Keratinocyte (primary cell): ENCODE data around the gene ZFP90. TPM values are rescaled to one million over a fixed set of nuclear protein-coding genes. Genes with fewer than 3 reads are reported as not detected.

Experiments
- DNase-seq: peaks from one replicate; pipeline ENCODE4 v3.0.0-alpha.2; 2011; ENCODE audit warnings: low read depth, missing footprints, low spot score
- FAIRE-seq: peaks from 2 replicates; lab custom pipeline; 2011; peaks lifted over from hg19 to GRCh38; lab: Jason Lieb, UNC
- H2AFZ ChIP-seq: 2 replicates; pipeline ENCODE4 v1.6.0; 2012; ENCODE audit warnings: low read length, control low read depth, inconsistent platforms; ENCODE audit not compliant: control insufficient read depth
- H3K27ac ChIP-seq: 2 replicates; pipeline ENCODE4 v1.5.1; 2011; ENCODE audit warnings: low read length; ENCODE audit not compliant: control insufficient read depth, insufficient read depth
- H3K27me3 ChIP-seq: 3 replicates; pipeline ENCODE4 v1.6.0; 2011; ENCODE audit warnings: low read length; ENCODE audit not compliant: control insufficient read depth, insufficient read depth; ENCODE audit errors: extremely low read depth
- H3K36me3 ChIP-seq, 2 experiments: 2 replicates in 1 of 2; 3 replicates in 1 of 2; pipeline ENCODE4 v1.5.1; 2011; ENCODE audit warnings: low read length in 2 of 2, mild to moderate bottlenecking in 1 of 2; ENCODE audit not compliant: control insufficient read depth in 2 of 2, insufficient read depth in 2 of 2; ENCODE audit errors: extremely low read depth in 1 of 2
- H3K4me1 ChIP-seq: 3 replicates; pipeline ENCODE4 v1.5.1; 2011; ENCODE audit warnings: low read length; ENCODE audit not compliant: control insufficient read depth, insufficient read depth; ENCODE audit errors: extremely low read depth
- H3K4me2 ChIP-seq: 3 replicates; pipeline ENCODE4 v1.6.0; 2011; ENCODE audit warnings: low read depth, low read length; ENCODE audit not compliant: control insufficient read depth, insufficient read depth; ENCODE audit errors: extremely low read depth
- H3K4me3 ChIP-seq, 3 experiments: fragments of 200-600 bp in 1 of 3; sonication (generic) in 1 of 3; 2 replicates in 2 of 3; 3 replicates in 1 of 3; pipeline ENCODE4 v1.5.1; 2011 to 2016; ENCODE audit warnings: low read length in 3 of 3, mild to moderate bottlenecking in 3 of 3, control low read depth in 2 of 3, inconsistent platforms in 1 of 3, low read depth in 1 of 3, mixed read lengths in 1 of 3, mixed run types in 1 of 3, moderate library complexity in 1 of 3; ENCODE audit not compliant: control insufficient read depth in 2 of 3, insufficient read depth in 2 of 3; ENCODE audit errors: extremely low read depth in 1 of 3
- H3K79me2 ChIP-seq: 2 replicates; pipeline ENCODE4 v1.6.0; 2012; ENCODE audit warnings: low read length; ENCODE audit not compliant: control insufficient read depth, insufficient read depth
- H3K9ac ChIP-seq: 3 replicates; pipeline ENCODE4 v1.6.0; 2011; ENCODE audit warnings: low read length; ENCODE audit not compliant: control insufficient read depth, insufficient read depth; ENCODE audit errors: extremely low read depth
- H3K9me1 ChIP-seq: 3 replicates; pipeline ENCODE4 v1.6.0; 2011; ENCODE audit warnings: low read length; ENCODE audit not compliant: control insufficient read depth, insufficient read depth; ENCODE audit errors: extremely low read depth
- H3K9me3 ChIP-seq: 2 replicates; pipeline ENCODE4 v1.5.1; 2012; ENCODE audit warnings: low read depth, low read length; ENCODE audit not compliant: control insufficient read depth
- H4K20me1 ChIP-seq: 3 replicates; pipeline ENCODE4 v1.6.0; 2011; ENCODE audit warnings: low read length; ENCODE audit not compliant: control insufficient read depth, insufficient read depth; ENCODE audit errors: extremely low read depth
- CTCF ChIP-seq, 3 experiments: IDR thresholded peaks in 1 of 3; conservative IDR thresholded peaks in 1 of 3; optimal IDR thresholded peaks in 1 of 3; 2 replicates in 2 of 3; 3 replicates in 1 of 3; pipeline versions ENCODE3 to v1.5.1; 2011; ENCODE audit warnings: low read length in 3 of 3, mild to moderate bottlenecking in 3 of 3, moderate library complexity in 2 of 3, control low read depth in 1 of 3, inconsistent platforms in 1 of 3; ENCODE audit not compliant: insufficient read depth in 2 of 3; ENCODE audit errors: extremely low read depth in 1 of 3
- EZH2 ChIP-seq: IDR thresholded peaks from one replicate; pipeline ENCODE4 v1.6.1; 2012; ENCODE audit warnings: inconsistent platforms, mild to moderate bottlenecking, low read length, moderate library complexity
- dilution Hi-C: fragments of 300-500 bp; cut with MboI; formaldehyde crosslinking; loops from one replicate; pipeline ENCODE4 v1.7.0; 2020; ENCODE audit warnings: low sequenced_read_pairs; ENCODE audit not compliant: extremely low pct_ligation_motif_present
- polyA plus RNA-seq, 5 experiments: library from polyadenylated mRNA; depleted of rRNA in 3 of 5; stranded (reverse) in 3 of 5; stranded (forward) in 1 of 5; unstranded in 1 of 5; fragments of >200 nt; gene quantifications; 1 replicate in 1 of 5; 2 replicates in 3 of 5; 3 replicates in 1 of 5; pipeline versions ENCODE4 v1.2.1 to v1.2.3, GENCODE V29; 2011 to 2012; ENCODE audit warnings: missing spikeins in 2 of 5, low read depth in 1 of 5, low replicate concordance in 1 of 5

The ZFP90 gene
- polyA plus RNA-seq, 1 donor (not counting 4 experiments of a cell fraction or from before 2014, with no cell fraction given) = 15.3 TPM

GRCh38 chr16:68514511-68514910 is 24.6 kb upstream of the ZFP90 start:
- H3K4me1 ChIP-seq = no peaks in the 10 kb centered on the region
- no peak overlapping the region for H2AFZ ChIP-seq
- dilution Hi-C loops = no loop called here
- no peak overlapping the region for H3K4me2 ChIP-seq
- no peaks in the 10 kb centered on the region for H3K9me3 ChIP-seq
- H3K36me3 ChIP-seq = no peaks in the 10 kb centered on the region
- no peak for DNase-seq
- peaks cover 5% of the 10 kb centered on the region for H3K27me3 ChIP-seq
- TF ChIP-seq EZH2 (no peak), CTCF (optimal IDR thresholded peaks at IDR 0.05 in 1 of 3, IDR thresholded peaks at IDR 0.05 in 1 of 3, conservative IDR thresholded peaks at IDR 0.05 in 1 of 3; ENCODE audit: extremely low read depth in 1 of 3, insufficient read depth in 2 of 3, low read length in 3 of 3) (no peak)
- H3K9ac ChIP-seq = no peak overlapping the region
- H3K4me3 ChIP-seq = no peak overlapping the region
- H4K20me1 ChIP-seq = no peaks in the 10 kb centered on the region
- no peak overlapping the region for H3K27ac ChIP-seq
- no peak for FAIRE-seq
- no peaks in the 10 kb centered on the region for H3K79me2 ChIP-seq
- no peaks in the 10 kb centered on the region for H3K9me1 ChIP-seq

- Histone ChIP-seq H2AFZ (no peak overlapping the region), H4K20me1 (no peaks in the 10 kb centered on the region), H3K27ac (no peak overlapping the region), H3K36me3 (no peaks in the 10 kb centered on the region), H3K4me3 (no peak overlapping the region), H3K9me1 (no peaks in the 10 kb centered on the region), H3K79me2 (no peaks in the 10 kb centered on the region), H3K9me3 (no peaks in the 10 kb centered on the region), H3K4me1 (peaks cover 6% of the 10 kb centered on the region), H3K9ac (no peak overlapping the region), H3K4me2 (no peak overlapping the region), H3K27me3 (no peaks in the 10 kb centered on the region)
- dilution Hi-C loops = no loop called here
- FAIRE-seq (no peak), DNase-seq (no peak)
- TF ChIP-seq CTCF (optimal IDR thresholded peaks at IDR 0.05 in 1 of 3, IDR thresholded peaks at IDR 0.05 in 1 of 3, conservative IDR thresholded peaks at IDR 0.05 in 1 of 3; ENCODE audit: extremely low read depth in 1 of 3, insufficient read depth in 2 of 3, low read length in 3 of 3) (no peak), EZH2 (no peak)
These were observed 21.4 kb upstream of the ZFP90 start for GRCh38 chr16:68517606-68518166.
